HG03378 (cell line): ENCODE data around the gene HMCN2.

Experiments
- ATAC-seq: cut with Tn5 transposase; IDR thresholded peaks from one replicate; pipeline ENCODE4 v1.9.1; 2021; ENCODE audit warnings: mild to moderate bottlenecking, moderate library complexity; ENCODE audit not compliant: unreplicated experiment

Gene HMCN2

DNA sequence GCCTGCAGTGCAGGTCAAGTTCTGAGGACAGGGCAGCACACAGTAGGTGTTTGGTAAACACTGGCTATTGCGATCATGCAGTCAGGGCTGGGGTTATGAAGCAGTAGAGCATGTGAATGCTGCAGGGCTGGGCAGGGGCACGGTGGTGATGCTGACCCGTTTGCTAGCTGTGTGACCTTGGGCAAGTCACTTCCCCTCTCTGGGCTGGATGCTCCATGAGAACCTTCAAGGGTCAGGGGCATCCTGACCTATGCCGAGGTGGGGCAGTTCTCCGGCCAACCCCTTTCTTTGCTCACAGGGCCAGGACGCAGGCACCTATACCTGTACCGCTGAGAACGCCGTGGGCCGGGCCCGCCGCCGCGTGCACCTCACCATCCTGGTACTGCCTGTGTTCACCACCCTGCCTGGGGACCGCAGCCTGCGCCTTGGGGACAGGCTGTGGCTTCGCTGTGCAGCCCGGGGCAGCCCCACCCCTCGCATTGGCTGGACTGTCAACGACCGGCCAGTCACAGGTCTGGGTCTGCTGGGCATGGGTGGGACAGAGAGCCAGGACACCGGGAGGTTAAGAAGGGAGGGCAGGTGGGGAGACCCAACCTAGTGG lies 140.2 kb downstream of the HMCN2 start:
- no peak for ATAC-seq

DNA sequence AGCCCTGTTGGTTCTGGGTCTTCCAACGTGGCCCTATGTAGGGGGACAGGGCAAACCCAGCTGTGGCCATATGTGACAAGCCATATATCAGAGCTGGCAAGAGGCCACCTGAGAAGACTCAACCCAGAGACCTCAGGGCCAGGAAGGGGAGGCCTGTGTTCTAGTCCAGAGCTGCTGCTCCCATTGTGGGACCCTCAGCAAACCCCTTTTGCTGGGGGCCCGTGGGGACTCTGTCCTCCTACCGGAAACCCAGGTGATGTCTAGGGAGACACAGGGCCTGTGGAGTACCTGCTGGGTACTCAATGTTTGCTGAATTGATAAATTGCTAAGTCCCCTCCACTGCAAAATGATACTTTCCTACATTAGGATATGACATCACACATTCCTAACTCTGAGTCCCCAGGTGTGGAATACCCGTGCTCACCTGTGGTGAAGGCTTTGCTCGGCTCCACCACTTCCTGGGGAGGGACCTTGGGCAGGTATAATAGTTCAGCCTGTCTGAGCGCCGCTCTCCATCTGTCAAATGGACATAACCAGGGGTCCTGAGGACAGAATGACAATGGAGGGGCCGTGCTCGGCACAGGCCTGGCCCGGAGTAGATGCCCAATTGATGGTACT lies 140.8 kb downstream of the HMCN2 start:
- ATAC-seq = no peak

DNA sequence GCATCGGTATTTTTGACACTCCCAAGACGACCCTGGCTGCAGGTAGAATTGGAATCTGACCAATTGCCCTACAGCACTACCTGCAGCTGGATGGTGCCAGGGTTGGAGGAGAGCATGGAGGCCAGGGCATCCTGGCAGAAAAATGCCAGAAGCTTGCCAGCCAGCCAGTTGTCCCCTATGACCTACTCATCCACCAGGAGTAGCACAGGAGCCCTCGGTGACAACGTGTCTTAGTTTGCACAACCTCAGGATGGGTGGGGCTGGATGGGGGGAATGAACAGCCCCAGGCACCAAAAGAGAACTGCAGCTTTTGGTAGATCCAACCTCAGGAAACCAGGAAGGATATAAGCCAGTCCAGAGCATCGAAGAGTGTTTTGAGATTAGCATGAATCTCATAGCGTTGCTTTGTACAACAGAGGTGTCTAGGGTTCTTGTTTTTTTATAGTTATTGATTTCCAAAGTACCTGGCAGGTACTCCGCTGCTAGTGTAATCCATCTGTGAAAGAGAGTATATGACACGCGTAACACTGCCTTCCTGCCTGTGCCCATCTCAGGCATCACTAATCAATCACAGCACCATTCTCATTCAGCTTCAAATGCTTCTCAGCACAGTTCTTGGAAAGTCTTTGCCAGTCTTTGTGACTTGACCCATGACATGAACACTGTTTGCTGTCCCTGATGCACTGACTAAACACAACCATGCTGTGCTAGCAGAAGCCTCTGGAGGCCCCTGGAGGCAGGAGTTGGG lies 142.5 kb downstream of the HMCN2 start:
- ATAC-seq = no peak

GRCh38 chr9:130408669-130409068 lies 143.1 kb downstream of the HMCN2 start:
- no peak for ATAC-seq

DNA sequence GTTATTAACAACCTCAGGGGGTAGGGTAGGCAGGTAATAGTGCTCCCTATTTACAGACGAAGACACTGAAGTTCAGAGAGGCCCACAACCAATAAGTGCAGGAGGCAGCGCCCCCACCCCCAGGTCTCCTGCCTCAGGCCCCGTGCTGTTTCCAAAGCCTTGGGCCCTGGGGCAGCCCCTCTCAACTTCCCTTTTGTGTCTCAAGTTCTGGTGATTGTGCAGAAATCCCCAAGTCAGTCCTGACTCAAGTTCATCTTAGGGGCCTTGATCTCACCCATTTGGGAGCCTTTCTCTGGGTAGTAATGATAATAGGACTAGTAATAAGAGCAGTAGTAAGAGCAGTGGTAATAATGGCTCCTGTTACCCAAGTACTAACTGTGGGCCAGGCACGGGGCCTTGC lies 143.7 kb downstream of the HMCN2 start:
- no peak for ATAC-seq

DNA sequence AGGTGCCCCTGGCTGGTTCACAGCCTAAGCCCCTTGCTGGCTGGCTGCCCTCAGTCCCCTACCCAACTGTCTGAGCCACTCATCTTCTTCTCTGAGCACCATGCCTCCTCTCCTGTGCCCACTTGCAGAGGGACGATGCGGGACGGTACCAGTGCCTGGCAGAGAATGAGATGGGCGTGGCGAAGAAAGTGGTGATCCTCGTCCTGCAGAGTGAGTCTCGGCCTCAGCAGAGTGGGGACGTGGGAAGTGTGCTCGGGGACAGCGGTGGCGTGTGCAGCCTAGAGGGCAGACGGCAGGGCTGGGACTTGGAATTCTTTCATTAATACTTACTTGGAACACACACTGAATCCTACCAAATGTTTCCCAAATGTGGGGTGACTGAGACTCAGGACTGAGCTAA lies 144.9 kb downstream of the HMCN2 start:
- no peak for ATAC-seq

DNA sequence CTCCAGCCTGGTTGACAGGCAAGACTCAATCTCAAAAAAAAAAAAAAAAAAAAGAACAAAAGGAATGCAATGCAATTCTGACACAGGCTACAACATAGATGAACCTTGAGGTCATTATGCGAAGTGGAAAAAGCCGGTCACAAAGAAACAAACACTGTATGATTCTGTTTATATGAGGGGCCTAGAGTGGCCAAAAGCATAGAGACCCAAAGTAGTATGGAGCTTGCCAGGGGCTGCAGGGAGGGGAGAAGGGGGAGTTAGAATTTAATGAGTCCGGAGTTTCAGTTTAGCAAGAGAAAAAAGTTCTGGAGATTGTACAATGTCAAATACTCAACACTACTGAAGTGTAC lies 146.0 kb downstream of the HMCN2 start:
- ATAC-seq = no peak

GRCh38 chr9:130414081-130414731 lies 148.6 kb downstream of the HMCN2 start:
- ATAC-seq = no peak

DNA sequence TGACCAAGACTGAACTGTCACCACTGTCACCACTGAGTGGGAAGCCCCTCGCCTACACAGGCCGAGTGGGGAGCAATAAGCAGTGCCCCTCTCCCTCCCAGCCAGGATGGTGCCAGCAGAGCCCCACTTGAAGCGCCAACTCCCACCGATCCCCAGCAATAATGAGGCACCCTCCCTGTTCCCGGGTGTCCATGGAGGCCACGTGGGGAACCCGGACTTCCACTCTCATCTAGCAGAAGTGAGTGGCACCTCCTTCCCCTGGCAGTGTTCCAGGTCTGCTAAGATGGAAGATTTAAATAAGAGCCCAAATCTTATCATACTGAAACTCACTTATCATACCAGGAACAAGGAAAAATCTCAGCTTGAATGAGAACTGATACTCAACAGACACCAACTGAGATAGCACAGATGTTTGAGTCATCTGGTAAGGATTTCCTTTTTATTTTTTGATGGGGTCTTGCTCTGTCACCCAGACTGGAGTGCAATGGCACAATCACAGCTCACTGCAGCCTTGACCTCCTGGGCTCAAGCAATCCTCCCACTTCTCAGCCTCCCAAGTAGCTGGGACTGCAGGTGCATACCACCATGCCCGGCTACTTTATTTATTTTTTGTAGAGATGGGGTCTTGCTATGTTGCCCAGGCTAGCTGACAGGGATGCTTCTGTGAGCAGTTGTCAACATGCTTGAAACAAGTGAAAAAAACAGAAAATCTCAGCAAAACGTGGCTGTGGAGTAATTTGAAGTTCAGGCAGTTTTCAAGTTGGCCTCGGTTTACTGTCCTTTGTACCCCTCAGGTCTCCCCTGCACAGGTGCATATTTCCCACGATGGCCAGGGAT lies 149.6 kb downstream of the HMCN2 start:
- no peak for ATAC-seq

GRCh38 chr9:130417602-130418001 lies 152.0 kb downstream of the HMCN2 start:
- no peak for ATAC-seq

DNA sequence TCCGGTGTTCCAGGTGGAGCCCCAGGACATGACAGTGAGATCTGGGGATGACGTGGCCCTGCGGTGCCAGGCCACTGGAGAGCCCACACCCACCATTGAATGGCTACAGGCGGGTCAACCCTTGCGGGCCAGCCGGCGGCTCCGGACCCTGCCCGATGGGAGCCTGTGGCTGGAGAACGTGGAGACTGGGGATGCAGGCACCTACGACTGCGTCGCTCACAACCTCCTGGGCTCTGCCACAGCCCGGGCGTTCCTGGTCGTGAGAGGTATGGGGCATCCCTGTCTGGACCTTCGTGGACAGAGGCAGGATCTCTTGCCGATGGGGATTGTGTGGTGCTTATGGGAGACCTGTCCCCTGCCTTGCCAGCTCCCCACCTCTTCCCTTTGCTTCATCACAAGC lies 153.2 kb downstream of the HMCN2 start:
- ATAC-seq = no peak

GRCh38 chr9:130419521-130420035 lies 154.0 kb downstream of the HMCN2 start:
- ATAC-seq = no peak

- ATAC-seq = no peak
Measured at GRCh38 chr9:130421154-130421801, 155.7 kb downstream of the HMCN2 start.

DNA sequence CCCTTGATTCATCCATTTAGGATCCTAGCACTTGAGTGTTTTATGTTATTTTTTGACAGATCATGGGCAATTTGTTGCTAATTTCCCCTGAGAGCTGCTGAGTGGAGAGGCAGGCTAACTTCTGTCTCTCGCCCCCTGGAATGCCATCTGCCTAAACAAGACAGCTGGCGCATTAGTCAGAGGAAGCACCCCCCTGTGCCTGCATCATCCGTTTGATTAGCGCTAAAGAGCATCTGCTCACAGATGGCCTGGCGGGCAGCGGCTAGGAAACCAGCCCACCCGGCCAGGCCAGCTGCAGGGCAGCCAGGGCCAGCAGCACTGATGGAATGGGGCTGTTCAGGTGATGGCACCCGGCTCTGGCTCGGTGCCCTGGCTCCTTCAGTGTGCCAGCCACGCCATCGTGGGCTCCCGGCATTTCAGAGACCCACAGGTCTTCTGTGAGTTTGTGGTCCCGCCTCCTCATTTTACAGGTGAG lies 156.3 kb downstream of the HMCN2 start:
- ATAC-seq = no peak

- ATAC-seq = no peak
Measured at GRCh38 chr9:130422546-130422945, 157.0 kb downstream of the HMCN2 start.

GRCh38 chr9:130423272-130423671 lies 157.7 kb downstream of the HMCN2 start:
- no peak for ATAC-seq

- no peak for ATAC-seq
Measured at GRCh38 chr9:130424595-130425454, 159.3 kb downstream of the HMCN2 start.

- no peak for ATAC-seq
Measured at GRCh38 chr9:130425741-130426466, 160.3 kb downstream of the HMCN2 start.

GRCh38 chr9:130426467-130426773 lies 160.9 kb downstream of the HMCN2 start:
- ATAC-seq = no peak
